GM19043 (cell line): Measurements from ENCODE around the gene DSCAM.

Experiments used
- ATAC-seq: cut with Tn5 transposase; IDR thresholded peaks from one replicate; pipeline ENCODE4 v1.9.1; 2021; ENCODE audit warnings: low read depth; ENCODE audit not compliant: unreplicated experiment

The DSCAM gene

DNA sequence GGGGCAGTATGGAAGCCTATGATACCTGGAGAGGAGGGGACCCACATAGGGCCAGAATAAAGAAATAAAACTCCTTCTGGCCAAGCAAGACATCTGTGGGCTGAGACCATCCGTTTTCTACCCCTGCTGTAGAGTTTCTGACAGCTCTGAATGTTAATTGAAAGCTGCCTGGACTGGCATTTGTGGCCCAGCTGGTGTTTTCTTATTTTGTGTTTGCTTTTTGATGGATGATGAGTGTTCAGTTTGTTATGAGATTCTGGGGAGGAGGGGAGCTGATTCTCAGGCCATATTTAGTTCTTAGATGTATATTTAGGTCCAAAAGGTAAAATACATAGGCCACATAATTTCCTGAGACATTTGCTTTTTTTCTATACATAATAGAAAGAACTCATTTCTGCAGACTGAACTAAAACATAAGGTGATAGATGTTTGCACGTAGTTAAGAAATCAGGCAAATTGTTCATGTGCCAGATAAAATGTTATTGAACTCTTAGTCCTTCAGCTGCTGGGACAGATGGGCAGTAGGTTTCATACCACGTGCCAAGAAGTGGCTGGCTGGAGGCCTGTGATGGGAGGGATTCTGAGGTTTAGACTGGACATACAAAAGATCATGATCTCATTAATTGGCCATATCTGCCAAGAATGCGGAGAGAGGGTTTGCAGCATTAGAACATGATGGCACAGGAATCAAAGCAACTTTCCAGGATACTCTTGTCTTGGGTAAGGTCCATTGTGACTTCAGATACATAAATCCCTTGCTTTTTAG, 54.1 kb downstream of the DSCAM start:
- no peak for ATAC-seq

DNA sequence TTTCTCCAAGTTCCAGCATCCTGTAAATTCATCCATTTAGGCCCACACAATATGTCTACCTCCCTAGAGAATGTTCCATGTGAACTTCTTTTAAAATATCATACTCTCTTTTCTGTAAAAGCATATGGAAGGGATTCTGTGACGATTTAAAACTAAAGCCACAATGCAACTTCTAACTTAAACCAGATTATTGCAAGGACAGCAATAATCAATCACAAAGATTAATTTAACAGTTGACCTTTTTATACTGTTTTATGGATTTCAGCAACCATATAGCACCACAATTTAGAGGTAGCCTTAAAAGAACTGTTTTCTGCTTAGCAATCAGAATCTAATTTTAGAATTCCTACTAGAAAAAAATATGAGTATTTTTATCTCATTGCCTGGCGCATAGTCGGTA, 58.3 kb downstream of the DSCAM start:
- ATAC-seq = no peak

GRCh38 chr21:40783404-40783803, 63.6 kb downstream of the DSCAM start:
- ATAC-seq = no peak

DNA sequence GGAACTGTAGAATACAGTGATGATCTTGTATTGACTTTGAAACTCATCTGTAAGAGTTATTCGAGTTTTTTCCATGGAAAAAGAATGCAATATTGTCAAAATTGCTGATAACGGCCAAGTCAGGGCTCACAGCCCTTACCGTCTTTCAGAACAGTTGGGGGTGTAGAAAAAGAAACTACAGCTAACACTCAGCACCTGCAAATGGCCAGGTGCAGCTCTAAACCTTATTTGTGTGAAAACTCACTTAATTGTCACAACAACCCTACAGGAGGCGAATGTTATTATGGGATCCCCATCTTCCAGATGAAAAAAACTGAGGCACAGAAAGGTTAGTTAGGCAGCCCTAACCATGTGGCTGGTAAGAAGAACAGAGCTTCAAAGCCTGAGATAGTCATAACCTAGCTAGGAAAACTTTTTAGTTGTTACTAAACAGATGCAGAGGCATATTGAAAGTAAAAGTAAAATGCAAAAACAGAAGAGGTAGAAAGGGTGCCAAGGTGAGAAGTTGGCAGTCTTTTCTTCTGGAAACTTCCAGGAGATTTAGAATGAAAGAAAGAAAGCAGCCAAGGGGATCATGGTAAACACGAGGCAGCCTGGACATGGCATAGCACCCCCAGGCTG, 76.4 kb downstream of the DSCAM start:
- no peak for ATAC-seq

DNA sequence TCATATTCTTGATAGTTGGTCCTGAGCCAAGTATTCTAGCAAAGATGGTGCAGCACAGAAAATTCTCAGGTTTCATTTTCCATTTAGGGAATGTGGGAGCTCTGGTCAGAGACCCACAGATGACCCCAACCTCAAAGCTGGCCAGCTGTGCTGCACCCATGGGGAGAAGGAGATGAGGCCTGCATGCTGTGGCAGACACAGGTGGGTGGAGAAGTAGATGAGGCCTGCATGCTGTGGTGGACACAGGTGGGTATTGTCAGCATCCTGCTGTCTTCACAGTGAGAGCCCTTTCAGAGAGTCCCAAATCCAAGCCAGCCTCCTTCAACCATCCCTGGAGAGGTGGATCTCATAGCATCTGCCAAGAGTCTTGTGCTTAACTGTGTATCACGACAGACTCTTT, 77.7 kb downstream of the DSCAM start:
- no peak for ATAC-seq

DNA sequence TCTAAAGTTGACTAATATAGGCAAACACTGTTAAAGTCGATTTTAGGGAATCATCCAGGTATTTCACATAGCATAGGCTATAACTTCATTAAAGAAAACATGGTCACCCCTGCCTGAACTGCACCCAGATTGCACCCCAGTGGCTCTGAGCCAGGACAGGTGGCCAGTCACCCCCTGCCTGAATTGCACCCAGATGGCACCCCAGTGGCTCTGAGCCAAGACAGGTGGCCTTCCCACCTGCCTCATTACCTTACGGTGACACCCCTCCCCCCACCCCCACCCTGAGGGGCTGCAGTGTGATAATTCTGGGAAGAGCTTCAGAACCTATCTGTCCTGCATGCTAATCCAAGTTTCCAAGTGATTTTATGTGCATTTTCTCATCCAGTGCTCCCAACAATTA, 78.9 kb downstream of the DSCAM start:
- no peak for ATAC-seq

GRCh38 chr21:40766381-40766780, 80.6 kb downstream of the DSCAM start:
- ATAC-seq = no peak

DNA sequence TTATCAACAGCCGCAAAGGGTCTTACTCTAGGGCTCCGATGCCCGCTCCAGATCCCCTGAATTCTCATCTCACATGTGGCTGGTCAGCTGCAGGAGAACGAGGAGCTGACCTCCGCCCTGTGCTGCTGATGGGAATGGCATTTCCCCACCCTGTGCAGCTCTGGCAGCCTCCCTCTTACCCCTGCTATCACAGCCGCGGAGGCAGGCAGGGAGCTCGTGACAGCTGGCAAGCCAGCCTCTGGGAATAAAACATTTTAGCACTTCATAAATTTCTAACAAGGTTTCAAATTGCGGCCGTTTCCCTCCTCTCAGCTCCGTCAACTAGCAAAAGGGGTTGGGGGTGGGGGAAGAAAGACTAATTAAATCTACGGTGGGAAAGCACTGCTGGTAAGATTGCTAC, 81.1 kb downstream of the DSCAM start:
- no peak for ATAC-seq

- ATAC-seq = no peak
Measured at GRCh38 chr21:40760821-40761220, 86.1 kb downstream of the DSCAM start.

- no peak for ATAC-seq
Measured at GRCh38 chr21:40759061-40759460, 87.9 kb downstream of the DSCAM start.

GRCh38 chr21:40757366-40757765, 89.6 kb downstream of the DSCAM start:
- ATAC-seq = no peak

GRCh38 chr21:40754466-40754865, 92.5 kb downstream of the DSCAM start:
- ATAC-seq = no peak

DNA sequence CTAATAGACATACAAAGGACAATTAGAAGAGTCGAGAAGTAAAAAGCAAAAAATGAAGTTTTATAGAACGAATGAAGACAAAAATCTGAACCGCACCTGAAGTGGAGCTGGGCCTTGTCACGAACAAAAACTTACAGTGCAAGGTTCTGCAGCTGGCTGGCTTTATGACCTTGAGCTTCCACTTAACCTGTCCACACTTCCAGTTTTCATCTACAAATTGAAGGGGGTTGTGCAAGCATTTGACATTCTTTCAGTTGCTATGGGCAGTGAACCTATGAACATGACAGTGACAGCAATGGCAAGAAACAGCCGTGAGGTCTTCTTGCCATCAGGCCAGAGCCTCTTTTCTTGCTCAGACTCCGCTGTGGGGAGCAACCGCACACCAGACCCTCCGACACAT, 93.2 kb downstream of the DSCAM start:
- ATAC-seq = no peak

GRCh38 chr21:40752125-40752524, 94.8 kb downstream of the DSCAM start:
- no peak for ATAC-seq

GRCh38 chr21:40751221-40751620, 95.7 kb downstream of the DSCAM start:
- ATAC-seq = no peak

GRCh38 chr21:40736145-40736544, 110.8 kb downstream of the DSCAM start:
- ATAC-seq = no peak

GRCh38 chr21:40733024-40733397, 113.9 kb downstream of the DSCAM start:
- ATAC-seq = no peak

DNA sequence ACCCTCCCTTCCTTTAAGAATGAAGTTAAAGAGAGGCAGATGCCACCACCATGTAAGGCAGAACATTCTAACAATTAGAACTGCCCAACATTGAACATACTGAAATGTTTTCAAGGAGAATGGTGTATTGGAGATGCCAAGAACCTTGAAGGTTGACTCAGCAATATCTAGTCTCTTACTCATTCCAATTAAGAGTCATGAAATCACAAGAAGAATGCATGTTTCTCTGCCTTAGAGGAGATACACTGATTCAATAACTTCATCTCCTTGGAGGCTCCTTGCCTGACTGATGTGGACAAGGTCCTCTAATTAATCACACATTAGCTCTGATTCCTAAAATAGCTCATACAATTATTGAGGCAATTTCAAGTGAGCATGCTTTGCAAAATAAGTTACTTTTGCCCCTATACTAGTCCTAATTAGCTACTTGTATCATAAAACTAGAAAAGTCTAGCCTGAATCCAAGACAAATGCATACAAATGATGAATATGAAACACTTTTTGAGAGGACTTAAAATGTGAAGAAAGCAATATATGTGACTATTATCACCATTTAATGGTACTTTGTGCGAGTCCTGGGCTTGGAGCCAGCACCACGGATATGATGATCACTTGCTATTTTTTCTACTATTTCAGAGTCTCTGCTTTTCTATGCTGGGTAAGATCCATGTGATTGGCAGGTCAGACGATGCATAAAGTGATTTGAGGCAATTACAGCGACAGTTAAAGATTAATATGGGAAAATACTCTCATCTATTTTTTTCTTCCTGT, 114.5 kb downstream of the DSCAM start:
- no peak for ATAC-seq

DNA sequence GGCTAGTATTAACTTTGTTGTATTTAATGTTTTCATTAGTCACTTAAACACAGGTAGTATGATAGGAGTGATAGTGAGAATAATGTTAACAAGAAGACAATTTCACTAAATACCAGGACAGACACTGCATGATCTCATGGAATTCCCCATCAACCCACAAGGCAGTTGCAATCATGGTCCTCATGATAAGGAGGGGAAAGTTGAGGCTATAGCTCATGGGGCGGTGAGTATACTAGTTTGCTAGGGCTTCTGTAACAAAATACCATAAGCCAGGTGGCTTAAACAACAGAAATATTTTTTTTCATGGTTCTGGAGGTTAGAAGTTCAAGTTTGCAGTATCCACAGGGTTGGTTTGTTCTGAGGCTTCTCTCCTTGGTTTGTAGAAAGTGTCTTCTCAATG, 115.8 kb downstream of the DSCAM start:
- no peak for ATAC-seq

GRCh38 chr21:40730426-40730800, 116.5 kb downstream of the DSCAM start:
- ATAC-seq = no peak

GRCh38 chr21:40729761-40730425, 117.1 kb downstream of the DSCAM start:
- ATAC-seq = no peak
